Measurements from ENCODE around the gene GJB1.

The GJB1 gene

DNA sequence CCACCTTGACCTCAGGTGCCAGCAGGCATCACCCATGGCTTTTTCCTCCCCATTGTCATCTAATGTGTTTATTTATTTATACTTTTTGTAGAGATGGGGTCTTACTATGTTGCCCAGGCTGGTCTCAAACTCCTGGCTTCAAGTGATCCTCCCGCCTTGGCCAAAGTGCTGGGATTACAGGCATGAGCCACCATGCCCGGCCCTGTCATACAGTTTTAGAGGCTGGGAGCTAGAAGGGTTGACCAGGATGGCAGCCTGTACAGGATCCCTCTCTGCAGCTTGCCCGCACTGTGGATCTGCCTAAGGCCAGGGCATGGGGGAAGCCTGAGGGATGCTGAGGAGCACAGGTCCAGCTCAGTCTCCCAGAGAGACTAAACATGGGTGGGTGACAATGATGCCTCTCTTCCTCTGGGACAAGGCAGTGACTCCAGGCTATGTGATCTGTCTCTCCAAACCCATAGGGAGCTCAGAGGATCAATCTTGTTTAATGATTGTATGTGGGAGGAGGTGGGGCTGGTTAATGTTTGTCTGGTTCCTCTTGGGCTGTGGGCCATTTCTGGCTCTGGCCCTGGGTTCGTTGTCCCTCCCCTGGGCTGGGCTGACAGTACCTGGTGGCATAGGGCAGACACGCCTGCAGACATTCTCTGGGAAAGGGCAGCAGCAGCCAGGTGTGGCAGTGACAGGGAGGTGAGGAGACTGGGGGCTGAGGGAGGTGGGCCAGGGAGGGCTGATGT is 8.3 kb upstream of the GJB1 start:
- H3K4me1 ChIP-seq (ENCODE audit: control insufficient read depth, insufficient read depth, low read length) = no peaks in the 10 kb centered on the region
- ChIA-PET POLR2A (no interaction called here), CTCF (interaction anchor here (0.6 kb wide), 1 partner anchor 11 kb away, joined by 3 read pairs; no protein-coding TSS in a partner anchor)
- H3K4me3 ChIP-seq (ENCODE audit: low read depth, low read length) = no peak overlapping the region
- H3K27ac ChIP-seq (ENCODE audit: extremely low read depth, low read depth, low read length) = no peak overlapping the region
- H3K9me3 ChIP-seq (ENCODE audit: control insufficient read depth, insufficient read depth, low read depth, low read length) = no peaks in the 10 kb centered on the region
- H3K36me3 ChIP-seq (ENCODE audit: control insufficient read depth in 2 of 2, insufficient read depth in 1 of 2, low read length in 2 of 2) = no peaks in the 10 kb centered on the region
- TF ChIP-seq ZNF549 (tag by site-specific recombination; IDR thresholded peaks at IDR 0.05) = no peak
- no peak for TF ChIP-seq TCF7L2 (IDR thresholded peaks at IDR 0.05; ENCODE audit: borderline replicate concordance, low read depth, low read length)
- no peak for TF ChIP-seq ZNF664 (tag by site-specific recombination; IDR thresholded peaks at IDR 0.05)
- no peak for TF ChIP-seq SCRT1 (tag by site-specific recombination; IDR thresholded peaks at IDR 0.05; ENCODE audit: borderline replicate concordance)
- TF ChIP-seq, protein P1, sequence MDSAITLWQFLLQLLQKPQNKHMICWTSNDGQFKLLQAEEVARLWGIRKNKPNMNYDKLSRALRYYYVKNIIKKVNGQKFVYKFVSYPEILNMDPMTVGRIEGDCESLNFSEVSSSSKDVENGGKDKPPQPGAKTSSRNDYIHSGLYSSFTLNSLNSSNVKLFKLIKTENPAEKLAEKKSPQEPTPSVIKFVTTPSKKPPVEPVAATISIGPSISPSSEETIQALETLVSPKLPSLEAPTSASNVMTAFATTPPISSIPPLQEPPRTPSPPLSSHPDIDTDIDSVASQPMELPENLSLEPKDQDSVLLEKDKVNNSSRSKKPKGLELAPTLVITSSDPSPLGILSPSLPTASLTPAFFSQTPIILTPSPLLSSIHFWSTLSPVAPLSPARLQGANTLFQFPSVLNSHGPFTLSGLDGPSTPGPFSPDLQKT (IDR thresholded peaks at IDR 0.05; ENCODE audit: borderline replicate concordance, low read depth, low read length) = no peak
- no peak for TF ChIP-seq ZNF560 (tag by site-specific recombination; IDR thresholded peaks at IDR 0.05; ENCODE audit: borderline replicate concordance)
- TF ChIP-seq ZNF629 (tag by site-specific recombination; IDR thresholded peaks at IDR 0.05) = no peak
- TF ChIP-seq ZNF211 (tag by site-specific recombination; IDR thresholded peaks at IDR 0.05; ENCODE audit: low read depth) = no peak
- TF ChIP-seq BCL11A (tag by site-specific recombination; IDR thresholded peaks at IDR 0.05; ENCODE audit: low read depth) = no peak
- TF ChIP-seq ZFP41 (tag by site-specific recombination; IDR thresholded peaks at IDR 0.05; ENCODE audit: borderline replicate concordance) = no peak
- TF ChIP-seq ZNF521 (tag by site-specific recombination; IDR thresholded peaks at IDR 0.05) = no peak
- TF ChIP-seq HOXC10 (CRISPR knock-in tag; IDR thresholded peaks at IDR 0.05) = no peak
- TF ChIP-seq ZNF600 (tag by site-specific recombination; IDR thresholded peaks at IDR 0.05) = no peak
- TF ChIP-seq ZNF624 (tag by site-specific recombination; IDR thresholded peaks at IDR 0.05) = no peak
- no peak for TF ChIP-seq ZNF335 (tag by site-specific recombination; conservative IDR thresholded peaks at IDR 0.05)
- no peak for TF ChIP-seq ZNF433 (tag by site-specific recombination; IDR thresholded peaks at IDR 0.05; ENCODE audit: low read depth)
- TF ChIP-seq GFI1B (tag by site-specific recombination; IDR thresholded peaks at IDR 0.05) = no peak
- no peak for TF ChIP-seq SALL2 (tag by site-specific recombination; IDR thresholded peaks at IDR 0.05; ENCODE audit: borderline replicate concordance)
- TF ChIP-seq, protein P2, sequence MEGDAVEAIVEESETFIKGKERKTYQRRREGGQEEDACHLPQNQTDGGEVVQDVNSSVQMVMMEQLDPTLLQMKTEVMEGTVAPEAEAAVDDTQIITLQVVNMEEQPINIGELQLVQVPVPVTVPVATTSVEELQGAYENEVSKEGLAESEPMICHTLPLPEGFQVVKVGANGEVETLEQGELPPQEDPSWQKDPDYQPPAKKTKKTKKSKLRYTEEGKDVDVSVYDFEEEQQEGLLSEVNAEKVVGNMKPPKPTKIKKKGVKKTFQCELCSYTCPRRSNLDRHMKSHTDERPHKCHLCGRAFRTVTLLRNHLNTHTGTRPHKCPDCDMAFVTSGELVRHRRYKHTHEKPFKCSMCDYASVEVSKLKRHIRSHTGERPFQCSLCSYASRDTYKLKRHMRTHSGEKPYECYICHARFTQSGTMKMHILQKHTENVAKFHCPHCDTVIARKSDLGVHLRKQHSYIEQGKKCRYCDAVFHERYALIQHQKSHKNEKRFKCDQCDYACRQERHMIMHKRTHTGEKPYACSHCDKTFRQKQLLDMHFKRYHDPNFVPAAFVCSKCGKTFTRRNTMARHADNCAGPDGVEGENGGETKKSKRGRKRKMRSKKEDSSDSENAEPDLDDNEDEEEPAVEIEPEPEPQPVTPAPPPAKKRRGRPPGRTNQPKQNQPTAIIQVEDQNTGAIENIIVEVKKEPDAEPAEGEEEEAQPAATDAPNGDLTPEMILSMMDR (tag by site-specific recombination; IDR thresholded peaks at IDR 0.05) = no peak
- TF ChIP-seq HOXD13 (CRISPR knock-in tag; IDR thresholded peaks at IDR 0.05; ENCODE audit: borderline replicate concordance) = no peak

DNA sequence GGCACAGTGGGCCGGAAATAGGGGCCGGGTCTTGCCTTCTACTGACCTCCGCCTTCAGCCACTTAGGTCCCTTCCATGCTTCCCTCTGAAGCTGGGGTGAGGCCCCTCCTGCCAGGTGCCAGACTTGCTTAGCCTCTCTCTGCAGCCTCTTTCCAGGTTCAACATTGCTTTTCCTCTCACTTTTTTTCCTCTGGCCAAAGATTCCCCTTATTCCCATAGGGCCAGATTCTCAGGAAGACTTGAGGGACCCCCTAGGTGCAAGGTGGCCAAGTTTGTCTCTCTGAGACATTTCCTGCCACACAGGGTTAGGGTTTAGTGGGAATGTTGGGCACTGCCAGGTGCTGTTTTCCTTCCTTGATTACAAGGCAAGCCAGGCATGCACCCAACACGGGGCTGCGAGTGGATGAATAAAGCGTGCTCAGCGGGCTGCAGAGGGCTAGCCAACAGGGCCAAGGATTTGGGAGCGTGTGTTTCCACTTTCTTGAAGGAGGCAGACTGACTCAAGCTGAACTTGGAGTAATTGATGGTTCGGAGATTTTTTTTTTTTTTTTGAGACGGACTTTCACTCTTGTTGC is 7.6 kb upstream of the GJB1 start:
- no peak overlapping the region for H3K4me3 ChIP-seq (ENCODE audit: low read depth, low read length)
- TF ChIP-seq ZNF146 (tag by site-specific recombination; IDR thresholded peaks at IDR 0.05) (no peak), ZNF16 (tag by site-specific recombination; IDR thresholded peaks at IDR 0.05; ENCODE audit: low read depth) (no peak), ZSCAN30 (tag by site-specific recombination; IDR thresholded peaks at IDR 0.05) (no peak), ZNF121 (tag by site-specific recombination; IDR thresholded peaks at IDR 0.05) (no peak), ZFHX2 (tag by site-specific recombination; conservative IDR thresholded peaks at IDR 0.05) (no peak), SP7 (tag by site-specific recombination; IDR thresholded peaks at IDR 0.05) (no peak), ZNF837 (tag by site-specific recombination; IDR thresholded peaks at IDR 0.05) (no peak), RBAK (tag by site-specific recombination; IDR thresholded peaks at IDR 0.05) (no peak), ZNF473 (tag by site-specific recombination; IDR thresholded peaks at IDR 0.05) (no peak)
- TF ChIP-seq, protein P3, sequence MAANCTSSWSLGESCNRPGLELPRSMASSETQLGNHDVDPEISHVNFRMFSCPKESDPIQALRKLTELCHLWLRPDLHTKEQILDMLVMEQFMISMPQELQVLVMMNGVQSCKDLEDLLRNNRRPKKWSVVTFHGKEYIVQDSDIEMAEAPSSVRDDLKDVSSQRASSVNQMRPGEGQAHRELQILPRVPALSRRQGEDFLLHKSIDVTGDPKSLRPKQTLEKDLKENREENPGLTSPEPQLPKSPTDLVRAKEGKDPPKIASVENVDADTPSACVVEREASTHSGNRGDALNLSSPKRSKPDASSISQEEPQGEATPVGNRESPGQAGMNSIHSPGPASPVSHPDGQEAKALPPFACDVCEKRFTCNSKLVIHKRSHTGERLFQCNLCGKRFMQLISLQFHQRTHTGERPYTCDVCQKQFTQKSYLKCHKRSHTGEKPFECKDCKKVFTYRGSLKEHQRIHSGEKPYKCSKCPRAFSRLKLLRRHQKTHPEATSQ (tag by site-specific recombination; IDR thresholded peaks at IDR 0.05) = no peak
- TF ChIP-seq, protein P4, sequence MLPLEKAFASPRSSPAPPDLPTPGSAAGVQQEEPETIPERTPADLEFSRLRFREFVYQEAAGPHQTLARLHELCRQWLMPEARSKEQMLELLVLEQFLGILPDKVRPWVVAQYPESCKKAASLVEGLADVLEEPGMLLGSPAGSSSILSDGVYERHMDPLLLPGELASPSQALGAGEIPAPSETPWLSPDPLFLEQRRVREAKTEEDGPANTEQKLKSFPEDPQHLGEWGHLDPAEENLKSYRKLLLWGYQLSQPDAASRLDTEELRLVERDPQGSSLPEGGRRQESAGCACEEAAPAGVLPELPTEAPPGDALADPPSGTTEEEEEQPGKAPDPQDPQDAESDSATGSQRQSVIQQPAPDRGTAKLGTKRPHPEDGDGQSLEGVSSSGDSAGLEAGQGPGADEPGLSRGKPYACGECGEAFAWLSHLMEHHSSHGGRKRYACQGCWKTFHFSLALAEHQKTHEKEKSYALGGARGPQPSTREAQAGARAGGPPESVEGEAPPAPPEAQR (tag by site-specific recombination; IDR thresholded peaks at IDR 0.05) = no peak

More for the DNA sequence above, 7.6 kb upstream of the GJB1 start:
- no peaks in the 10 kb centered on the region for H3K4me1 ChIP-seq (ENCODE audit: control insufficient read depth, insufficient read depth, low read length)
- no peak overlapping the region for H3K27ac ChIP-seq (ENCODE audit: extremely low read depth, low read depth, low read length)
- POLR2A ChIA-PET = interaction anchor here (0.6 to 0.7 kb wide), 2 partner anchors 185 to 320 kb away, joined by 3 to 4 read pairs; no protein-coding TSS in a partner anchor
- no peaks in the 10 kb centered on the region for H3K36me3 ChIP-seq (ENCODE audit: control insufficient read depth in 2 of 2, insufficient read depth in 1 of 2, low read length in 2 of 2)
- H3K9me3 ChIP-seq (ENCODE audit: control insufficient read depth, insufficient read depth, low read depth, low read length) = no peaks in the 10 kb centered on the region
- CTCF ChIA-PET = interaction anchor here (0.6 kb wide), 1 partner anchor 250 kb away, joined by 4 read pairs; no protein-coding TSS in a partner anchor

All from HEK293 (cell line).